HG03571 (cell line): ENCODE data around the gene ANKRD12.

Experiments
- ATAC-seq: cut with Tn5 transposase; IDR thresholded peaks from one replicate; pipeline ENCODE4 v1.9.1; 2021; ENCODE audit not compliant: unreplicated experiment

Gene ANKRD12

DNA sequence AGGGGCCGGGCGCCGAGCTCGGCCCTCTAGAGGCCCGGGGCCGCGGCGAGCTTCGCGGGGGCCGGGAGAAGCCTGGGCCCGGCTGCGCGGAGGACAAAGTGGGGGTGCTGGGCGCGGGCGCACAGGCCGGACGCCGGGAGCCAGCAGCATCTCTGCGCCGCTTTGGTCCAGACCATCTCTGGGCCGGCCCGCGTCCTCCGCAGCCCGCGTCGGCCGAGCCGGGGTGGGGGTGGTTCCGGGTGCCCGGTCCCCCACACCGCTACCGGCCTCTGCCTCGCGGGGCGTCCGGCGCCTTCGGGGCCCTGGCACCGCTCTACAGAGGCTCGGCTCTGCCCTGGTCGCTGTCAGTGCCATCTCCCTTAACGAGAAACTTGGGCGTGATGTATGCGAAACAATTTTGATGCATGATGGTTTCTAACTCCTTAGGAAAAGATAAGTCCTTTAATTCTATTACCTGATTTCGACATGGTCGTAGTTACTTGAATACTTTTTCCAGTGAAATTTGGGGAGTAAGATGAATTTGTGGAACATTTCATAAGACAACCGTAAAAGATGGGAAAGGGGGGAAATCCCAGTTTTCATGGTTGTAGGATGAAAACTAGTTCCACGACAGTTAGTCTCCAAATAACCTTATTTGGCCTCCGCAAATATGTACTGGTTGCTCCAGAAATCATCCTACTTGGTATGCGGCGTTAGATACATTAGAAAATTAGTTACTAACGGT is 198.6 kb downstream of the ANKRD12 start:
- peak; percentile 36 for ATAC-seq
